Measurements from ENCODE around the gene PEX5L. TPM values are rescaled to one million over a fixed set of nuclear protein-coding genes. Genes with fewer than 3 reads are reported as not detected.
A peak's percentile ranks its signal among the peaks of the same experiment; 100 is the strongest.

The PEX5L gene
- total RNA-seq, 2 experiments from 2014 or later, result not detected

- H3K4me3 Mint-ChIP-seq, result no peak overlapping the region
- H3K36me3 Mint-ChIP-seq, result no peaks in the 10 kb centered on the region
- H3K4me1 Mint-ChIP-seq, result peaks cover 4% of the 10 kb centered on the region
- peaks cover 40% of the 10 kb centered on the region for H3K27me3 Mint-ChIP-seq
- H3K27ac Mint-ChIP-seq, result no peak overlapping the region
- no peaks in the 10 kb centered on the region for H3K9me3 Mint-ChIP-seq
- no peak for DNase-seq
Observed at GRCh38 chr3:179955286-179955685, 81.5 kb downstream of the PEX5L start.

- no peaks in the 10 kb centered on the region for H3K9me3 Mint-ChIP-seq
- no peak overlapping the region for H3K4me3 Mint-ChIP-seq
- H3K4me1 Mint-ChIP-seq, result peaks cover 4% of the 10 kb centered on the region
- no peak overlapping the region for H3K27ac Mint-ChIP-seq
- no peaks in the 10 kb centered on the region for H3K36me3 Mint-ChIP-seq
- DNase-seq, result no peak
- peaks cover 40% of the 10 kb centered on the region for H3K27me3 Mint-ChIP-seq
Observed at GRCh38 chr3:179953993-179954870, 82.5 kb downstream of the PEX5L start.

- H3K4me3 Mint-ChIP-seq, result no peak overlapping the region
- peaks cover 28% of the 10 kb centered on the region for H3K27me3 Mint-ChIP-seq
- H3K9me3 Mint-ChIP-seq, result no peaks in the 10 kb centered on the region
- no peaks in the 10 kb centered on the region for H3K36me3 Mint-ChIP-seq
- no peak overlapping the region for H3K27ac Mint-ChIP-seq
- H3K4me1 Mint-ChIP-seq, result no peaks in the 10 kb centered on the region
- DNase-seq, result no peak
Observed at GRCh38 chr3:179950840-179951239, 85.9 kb downstream of the PEX5L start.

- Mint-ChIP-seq H3K27ac (no peak overlapping the region), H3K27me3 (peaks cover 27% of the 10 kb centered on the region), H3K4me1 (no peaks in the 10 kb centered on the region), H3K4me3 (no peak overlapping the region), H3K9me3 (no peaks in the 10 kb centered on the region), H3K36me3 (no peaks in the 10 kb centered on the region)
- DNase-seq, result no peak
Observed at GRCh38 chr3:179949869-179950268, 86.9 kb downstream of the PEX5L start.

- H3K9me3 Mint-ChIP-seq, result no peaks in the 10 kb centered on the region
- no peak for DNase-seq
- H3K36me3 Mint-ChIP-seq, result no peaks in the 10 kb centered on the region
- no peak overlapping the region for H3K4me3 Mint-ChIP-seq
- no peaks in the 10 kb centered on the region for H3K4me1 Mint-ChIP-seq
- no peak overlapping the region for H3K27ac Mint-ChIP-seq
- H3K27me3 Mint-ChIP-seq, result peaks cover 27% of the 10 kb centered on the region
Observed at GRCh38 chr3:179949412-179949811, 87.3 kb downstream of the PEX5L start.

DNA sequence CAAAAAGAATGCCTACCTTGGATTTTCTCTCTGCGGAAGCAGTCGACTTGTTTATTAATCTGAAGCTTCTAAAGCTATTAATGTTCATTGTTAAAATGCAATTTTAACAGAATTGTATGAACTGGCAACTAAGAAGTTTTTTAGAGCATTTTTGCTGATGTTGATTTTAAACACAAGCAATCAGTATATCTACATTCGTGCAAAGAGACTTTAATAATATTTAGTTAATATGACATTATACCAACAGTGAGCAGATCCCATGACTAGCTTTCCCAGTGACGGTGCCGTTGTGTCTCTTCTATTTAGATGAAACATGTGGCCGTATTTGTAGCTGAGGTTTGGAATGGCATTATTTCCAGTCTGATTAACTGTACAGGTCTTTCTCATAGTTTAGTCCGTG lies 88.0 kb downstream of the PEX5L start:
- no peak for DNase-seq
- Mint-ChIP-seq H3K4me3 (no peak overlapping the region), H3K9me3 (no peaks in the 10 kb centered on the region), H3K36me3 (no peaks in the 10 kb centered on the region), H3K27ac (no peak overlapping the region), H3K27me3 (peaks cover 27% of the 10 kb centered on the region), H3K4me1 (no peaks in the 10 kb centered on the region)

GRCh38 chr3:179945569-179945968 lies 91.2 kb downstream of the PEX5L start:
- Mint-ChIP-seq H3K4me1 (peaks cover 3% of the 10 kb centered on the region), H3K27ac (no peak overlapping the region), H3K36me3 (no peaks in the 10 kb centered on the region), H3K27me3 (peaks cover 27% of the 10 kb centered on the region), H3K9me3 (no peaks in the 10 kb centered on the region), H3K4me3 (no peak overlapping the region)
- no peak for DNase-seq

DNA sequence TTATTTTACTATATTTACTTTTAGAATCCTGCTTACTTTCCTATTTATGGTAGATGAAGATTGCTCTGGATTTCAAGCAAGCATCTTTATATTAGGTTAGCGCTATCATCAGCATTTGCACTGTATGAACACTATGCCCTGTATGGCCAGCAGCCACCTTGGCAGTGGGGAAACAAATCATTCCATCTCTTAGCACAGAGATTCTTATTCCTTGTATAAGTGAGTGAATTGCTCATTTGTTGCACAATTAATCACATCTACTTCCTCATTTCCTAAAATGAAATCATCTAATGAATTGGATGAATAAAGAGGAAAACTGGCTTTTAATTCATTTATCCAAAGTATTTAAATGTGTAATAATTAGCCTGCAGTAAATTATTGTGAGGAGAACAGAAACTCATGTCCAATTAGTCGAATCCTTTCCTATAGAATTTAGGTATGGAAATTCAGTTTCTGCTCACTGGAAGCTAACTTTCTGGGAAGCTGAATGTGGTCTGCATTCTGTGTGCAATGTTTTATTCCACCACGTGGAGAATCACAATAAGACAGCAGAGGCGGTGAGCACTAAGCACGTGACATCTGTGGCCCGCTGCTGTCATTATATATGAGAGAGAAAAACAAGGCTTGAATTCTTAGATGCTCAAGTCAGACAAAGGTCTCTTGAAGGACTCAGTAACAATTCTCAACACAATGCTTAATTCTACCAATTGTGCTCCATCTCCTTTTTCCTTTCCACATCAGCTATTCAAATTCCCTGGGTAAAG lies 93.4 kb downstream of the PEX5L start:
- H3K4me3 Mint-ChIP-seq, result no peak overlapping the region
- H3K27ac Mint-ChIP-seq, result no peak overlapping the region
- no peak for DNase-seq
- H3K9me3 Mint-ChIP-seq, result no peaks in the 10 kb centered on the region
- H3K4me1 Mint-ChIP-seq, result peaks cover 3% of the 10 kb centered on the region
- H3K27me3 Mint-ChIP-seq, result peaks cover 25% of the 10 kb centered on the region
- no peaks in the 10 kb centered on the region for H3K36me3 Mint-ChIP-seq

DNA sequence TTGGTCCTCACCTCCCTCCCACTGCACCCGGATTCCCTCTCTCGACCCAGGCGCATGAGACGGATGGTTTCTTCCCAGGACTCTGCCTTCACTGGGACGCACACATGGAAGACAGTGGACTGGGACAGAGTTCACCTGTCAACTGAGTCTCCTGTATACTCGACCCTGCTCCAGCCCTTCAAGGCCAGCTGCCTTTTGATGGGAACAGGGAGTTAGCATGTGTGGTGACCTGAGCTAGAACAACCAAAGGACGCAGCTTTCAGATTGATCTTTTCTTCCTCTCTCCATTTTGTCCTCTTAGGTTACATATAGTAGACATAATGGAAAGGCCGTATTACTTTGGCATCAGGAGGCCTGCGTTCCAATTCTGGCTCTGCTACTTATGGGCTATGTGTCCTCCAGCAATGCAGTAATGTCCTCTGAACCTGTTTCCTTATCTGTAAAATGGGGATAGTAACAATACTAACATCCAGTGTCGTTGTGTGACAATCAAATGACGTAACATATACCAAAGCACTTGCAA lies 94.1 kb downstream of the PEX5L start:
- Mint-ChIP-seq H3K36me3 (no peaks in the 10 kb centered on the region), H3K27me3 (peaks cover 22% of the 10 kb centered on the region), H3K4me3 (no peak overlapping the region), H3K27ac (no peak overlapping the region), H3K9me3 (no peaks in the 10 kb centered on the region), H3K4me1 (peaks cover 3% of the 10 kb centered on the region)
- no peak for DNase-seq

DNA sequence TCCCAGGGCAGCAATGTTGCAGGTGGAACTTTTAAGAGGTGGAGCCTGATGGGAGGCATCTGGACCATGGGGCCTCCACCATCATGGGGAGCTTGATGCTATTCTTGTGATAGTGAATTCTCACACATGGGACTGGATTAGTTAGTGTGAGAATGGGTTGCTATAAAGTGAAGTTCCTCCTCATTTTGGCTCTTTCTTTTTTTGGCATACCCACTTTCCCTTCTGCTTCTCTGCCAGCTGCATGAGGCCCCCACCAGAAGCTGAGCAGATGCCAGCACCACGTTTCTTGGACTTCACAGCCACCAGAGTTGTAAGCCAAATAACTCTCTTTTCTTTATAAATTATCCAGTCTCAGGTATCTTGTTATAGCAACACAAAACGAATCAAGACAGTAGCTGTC lies 101.0 kb downstream of the PEX5L start:
- H3K36me3 Mint-ChIP-seq, result no peaks in the 10 kb centered on the region
- H3K27me3 Mint-ChIP-seq, result no peaks in the 10 kb centered on the region
- H3K27ac Mint-ChIP-seq, result no peak overlapping the region
- H3K4me1 Mint-ChIP-seq, result no peaks in the 10 kb centered on the region
- no peak overlapping the region for H3K4me3 Mint-ChIP-seq
- DNase-seq, result no peak
- no peaks in the 10 kb centered on the region for H3K9me3 Mint-ChIP-seq

- Mint-ChIP-seq H3K4me1 (no peaks in the 10 kb centered on the region), H3K36me3 (no peaks in the 10 kb centered on the region), H3K4me3 (no peak overlapping the region), H3K27ac (no peak overlapping the region), H3K9me3 (no peaks in the 10 kb centered on the region), H3K27me3 (peaks cover 4% of the 10 kb centered on the region)
- DNase-seq, result no peak
Observed at GRCh38 chr3:179933914-179934313, 102.8 kb downstream of the PEX5L start.

GRCh38 chr3:179933080-179933479 lies 103.7 kb downstream of the PEX5L start:
- DNase-seq, result no peak
- Mint-ChIP-seq H3K36me3 (no peaks in the 10 kb centered on the region), H3K9me3 (no peaks in the 10 kb centered on the region), H3K4me1 (no peaks in the 10 kb centered on the region), H3K27ac (no peak overlapping the region), H3K4me3 (no peak overlapping the region), H3K27me3 (peaks cover 4% of the 10 kb centered on the region)

DNA sequence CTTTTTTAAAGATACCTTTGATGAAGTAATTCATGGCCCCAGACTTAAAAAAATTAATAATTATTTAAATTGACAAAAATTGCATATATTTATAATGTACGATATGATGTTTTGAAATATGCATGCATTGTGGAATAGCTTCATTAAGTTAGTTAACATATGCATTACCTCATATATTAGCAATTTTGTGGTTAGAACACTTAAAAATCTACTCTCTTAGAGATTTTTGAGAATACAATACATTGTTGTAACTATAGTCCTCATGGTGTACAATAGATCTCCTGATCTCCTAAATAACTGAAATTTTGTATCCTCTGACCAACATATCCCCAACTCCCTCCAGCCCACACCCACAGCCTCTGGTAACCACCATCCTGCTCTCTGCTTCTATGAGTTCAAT lies 104.1 kb downstream of the PEX5L start:
- Mint-ChIP-seq H3K4me1 (no peaks in the 10 kb centered on the region), H3K36me3 (no peaks in the 10 kb centered on the region), H3K27me3 (peaks cover 4% of the 10 kb centered on the region), H3K4me3 (no peak overlapping the region), H3K27ac (no peak overlapping the region), H3K9me3 (no peaks in the 10 kb centered on the region)
- DNase-seq, result no peak

DNA sequence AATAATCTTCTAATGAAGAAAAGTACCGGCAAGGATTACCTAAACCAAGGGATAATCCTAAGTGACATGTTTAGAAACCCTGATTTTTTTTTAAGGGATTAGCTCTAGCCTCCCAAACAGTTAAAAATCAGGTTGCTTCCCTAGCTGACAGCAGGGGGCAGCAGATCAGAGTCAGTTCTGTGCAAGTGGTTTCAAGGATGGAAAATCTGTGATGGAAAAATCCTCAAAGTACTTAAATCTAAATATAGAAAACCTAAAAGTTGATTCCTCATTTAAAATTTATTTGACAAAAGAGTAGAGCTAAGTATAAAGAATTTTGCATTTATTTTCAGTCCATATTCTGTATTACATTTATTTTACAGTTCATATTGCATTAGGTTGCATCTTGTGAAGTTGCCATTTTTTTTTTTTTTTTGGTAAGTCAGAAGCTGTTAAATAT lies 107.6 kb downstream of the PEX5L start:
- Mint-ChIP-seq H3K27ac (no peak overlapping the region), H3K4me1 (no peaks in the 10 kb centered on the region), H3K9me3 (no peaks in the 10 kb centered on the region), H3K36me3 (no peaks in the 10 kb centered on the region), H3K27me3 (peaks cover 4% of the 10 kb centered on the region), H3K4me3 (no peak overlapping the region)
- DNase-seq, result peak; percentile 33

DNA sequence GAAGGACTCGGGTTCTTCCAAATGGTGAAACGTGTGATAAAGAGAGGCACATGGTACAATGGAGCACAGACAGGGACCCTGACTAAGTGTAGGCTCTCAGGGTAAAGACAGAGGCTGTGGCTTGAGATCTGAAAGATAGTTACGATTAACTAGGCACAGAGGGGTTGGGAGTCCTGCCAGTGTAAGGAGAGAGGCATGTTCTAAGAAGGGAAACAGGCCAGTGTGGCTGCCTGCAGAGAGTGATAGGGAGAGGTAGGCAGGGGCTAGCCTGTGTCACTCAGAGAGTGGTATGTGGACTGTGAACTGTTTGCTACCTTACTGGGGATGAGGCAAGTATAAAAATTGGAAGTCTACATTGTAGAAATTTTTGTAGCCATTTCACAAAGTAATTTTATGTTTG lies 109.5 kb downstream of the PEX5L start:
- H3K4me3 Mint-ChIP-seq, result no peak overlapping the region

More for the DNA sequence above, 109.5 kb downstream of the PEX5L start:
- Mint-ChIP-seq H3K9me3 (no peaks in the 10 kb centered on the region), H3K27ac (no peak overlapping the region), H3K27me3 (peaks cover 4% of the 10 kb centered on the region), H3K36me3 (no peaks in the 10 kb centered on the region), H3K4me1 (no peaks in the 10 kb centered on the region)
- no peak for DNase-seq
